HG02588 (cell line): Measurements from ENCODE around the gene LUZP1.

Source experiments
- ATAC-seq: cut with Tn5 transposase; IDR thresholded peaks from one replicate; pipeline ENCODE4 v1.9.1; 2021; ENCODE audit warnings: mild to moderate bottlenecking, moderate library complexity; ENCODE audit not compliant: unreplicated experiment

The LUZP1 gene

DNA sequence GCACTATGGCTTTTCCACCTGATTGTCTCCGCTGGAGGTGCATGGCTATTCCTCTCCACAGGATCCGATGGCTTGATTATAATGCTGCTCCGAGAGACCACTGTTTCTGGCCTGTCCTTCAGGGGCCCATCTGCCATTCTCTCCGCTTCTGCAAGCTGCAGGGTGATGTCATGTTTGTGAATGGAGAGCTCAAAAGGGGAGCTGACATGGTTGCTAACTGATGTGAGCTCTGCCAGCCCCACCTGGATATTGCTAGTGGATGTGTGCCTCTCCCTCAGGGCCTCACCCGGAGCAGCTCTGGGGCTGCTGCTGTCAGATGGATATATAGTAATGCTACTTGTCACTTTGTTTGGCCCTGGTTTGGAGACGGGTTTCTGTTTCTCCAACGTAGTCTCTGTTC, 77.1 kb downstream of the LUZP1 start:
- no peak for ATAC-seq

DNA sequence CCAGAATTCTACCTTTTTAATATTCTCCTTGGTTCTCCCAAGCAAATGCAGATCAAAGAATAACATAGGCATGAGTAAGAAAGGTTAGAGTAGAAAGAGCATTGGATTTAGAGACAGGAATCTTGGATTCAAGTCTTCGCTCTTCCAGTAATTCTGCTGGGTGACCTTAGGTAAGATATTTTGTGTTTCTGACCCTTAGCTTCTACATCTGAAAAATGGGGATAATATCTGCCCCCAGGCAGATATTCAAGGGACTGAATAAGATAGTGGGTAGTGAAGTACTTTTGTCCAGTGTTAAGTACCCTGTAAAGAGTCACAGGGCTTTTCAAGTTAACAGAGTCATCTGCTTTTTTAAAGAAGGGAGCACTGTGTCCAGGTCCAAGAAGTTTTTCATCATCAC, 78.6 kb downstream of the LUZP1 start:
- no peak for ATAC-seq

DNA sequence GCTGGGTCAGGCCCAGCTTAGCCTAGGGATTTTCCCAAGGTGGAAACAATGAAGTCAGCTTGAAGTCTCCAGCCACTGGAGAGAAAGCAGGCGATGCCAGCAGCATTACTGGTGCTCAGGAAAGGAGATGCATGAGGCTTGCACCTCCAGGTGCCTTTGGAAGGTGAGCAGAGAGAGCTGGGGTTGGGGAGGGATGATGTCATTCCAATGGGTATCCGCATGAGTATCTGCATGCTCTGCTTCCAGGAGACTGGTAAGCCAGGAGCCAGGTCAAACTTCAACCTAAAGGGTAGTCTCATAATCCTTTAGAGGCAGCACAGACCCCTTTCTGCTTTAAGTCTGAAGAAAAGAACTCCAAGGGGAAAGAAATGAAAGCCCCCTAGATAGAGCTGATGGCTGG, 80.6 kb downstream of the LUZP1 start:
- ATAC-seq, result no peak

DNA sequence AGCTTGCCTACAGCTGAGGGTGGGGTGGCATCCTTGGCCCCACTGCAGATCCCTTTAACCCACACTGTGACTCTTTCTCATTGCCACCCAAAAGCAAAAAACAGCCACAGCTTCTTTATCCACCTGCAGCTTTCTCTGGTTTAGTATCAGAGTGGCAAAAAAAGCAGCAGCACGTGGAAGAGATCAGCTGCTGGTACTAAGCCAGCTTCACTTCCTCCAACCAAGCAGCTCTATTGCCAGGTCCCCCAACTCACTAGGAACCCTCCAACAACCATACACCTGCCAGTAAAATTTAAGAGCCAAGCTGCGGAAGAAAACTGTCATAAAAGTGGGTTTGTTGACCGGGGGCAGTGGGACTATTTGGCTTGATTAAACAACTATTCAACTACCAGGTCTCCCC, 83.0 kb downstream of the LUZP1 start:
- ATAC-seq, result no peak

DNA sequence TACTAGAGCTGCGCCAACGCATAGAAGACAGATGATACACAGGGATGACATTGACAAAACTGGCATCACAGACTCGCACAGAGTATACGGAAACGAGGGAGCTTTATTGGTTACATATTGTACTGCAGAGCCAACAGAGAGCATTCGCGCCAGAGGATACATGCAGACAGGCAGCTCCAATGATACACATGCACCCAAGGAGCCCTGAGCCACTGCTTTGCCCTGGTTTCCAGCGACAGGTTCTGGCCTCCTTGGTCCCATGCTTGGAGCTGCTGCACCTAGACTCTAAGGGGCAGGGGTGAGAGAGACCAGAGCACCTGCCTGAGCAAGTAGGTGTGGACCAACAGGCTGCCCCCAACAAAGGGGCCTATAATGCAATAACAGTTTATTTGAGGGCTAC, 83.8 kb downstream of the LUZP1 start:
- no peak for ATAC-seq

DNA sequence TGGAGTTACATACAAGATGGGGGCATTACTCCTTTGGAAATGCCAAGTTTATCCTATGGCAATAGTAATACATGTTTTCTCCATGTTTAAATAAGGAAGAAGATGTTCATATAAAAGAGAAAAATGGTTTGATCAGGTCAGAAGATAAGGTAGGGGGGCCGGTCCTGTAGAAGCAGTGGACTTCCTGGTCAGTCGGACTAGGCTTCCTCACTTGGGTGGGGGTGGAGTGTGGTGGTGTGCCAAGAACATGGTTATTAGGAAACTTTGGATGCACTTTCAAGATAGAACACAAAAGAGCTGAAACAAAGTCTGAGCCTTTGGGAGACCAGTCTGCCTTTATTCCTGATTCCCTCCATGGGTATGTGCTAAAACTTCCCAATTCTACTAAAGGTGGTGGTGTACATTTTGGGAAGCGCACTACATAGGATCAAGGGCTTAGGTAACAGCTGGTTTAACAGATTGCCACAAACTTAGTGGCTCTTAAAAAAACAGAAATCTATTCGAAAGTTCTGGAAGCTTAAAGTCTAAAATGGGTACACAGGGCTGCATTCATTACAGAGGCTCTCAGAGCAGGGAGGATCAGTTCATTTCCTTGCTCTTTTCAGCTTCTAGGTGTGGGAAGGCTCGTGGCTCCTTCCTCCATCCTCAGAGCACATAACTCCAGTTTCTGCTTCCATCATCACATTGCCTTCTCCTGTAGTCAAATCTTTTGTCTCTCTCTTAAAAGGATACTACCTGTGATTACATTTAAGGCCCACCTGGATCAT, 84.8 kb downstream of the LUZP1 start:
- ATAC-seq, result no peak

DNA sequence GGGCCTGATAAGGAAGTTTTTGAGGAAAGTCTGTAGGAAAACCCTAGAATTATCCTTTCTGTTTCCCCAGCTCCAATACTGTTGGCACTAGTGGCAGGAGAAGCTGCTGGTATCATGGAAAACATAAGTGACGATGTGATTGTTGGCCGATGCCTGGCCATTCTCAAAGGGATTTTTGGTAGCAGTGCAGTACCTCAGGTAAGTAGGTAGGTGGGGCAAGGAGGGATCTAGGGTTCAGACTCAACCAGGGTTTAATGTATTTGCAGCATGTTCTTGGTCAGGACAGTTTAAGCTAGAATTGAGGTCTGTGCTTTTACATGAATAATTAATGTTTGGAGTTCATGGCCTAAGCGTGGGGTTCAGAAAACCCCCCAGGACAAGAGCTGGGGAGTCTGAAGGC, 87.3 kb downstream of the LUZP1 start:
- no peak for ATAC-seq

DNA sequence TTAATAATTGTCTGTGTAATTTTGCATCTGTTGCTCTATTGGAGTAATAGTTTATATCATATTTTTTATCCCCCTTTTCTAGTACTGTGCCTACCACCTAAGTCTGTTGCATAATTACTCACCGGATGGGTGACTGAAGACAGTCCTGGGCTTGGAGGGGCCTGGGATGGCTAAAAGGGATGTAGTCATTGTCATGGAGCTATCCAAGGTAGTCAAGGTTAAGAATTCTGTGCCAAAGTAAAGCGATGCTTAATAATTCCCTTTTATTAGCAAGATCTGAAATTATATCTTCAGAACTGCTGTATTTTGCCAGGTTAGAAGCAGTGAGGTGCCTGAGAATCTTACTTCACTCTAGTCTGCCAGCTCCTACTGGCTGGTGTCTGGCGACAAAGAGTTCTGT, 87.8 kb downstream of the LUZP1 start:
- no peak for ATAC-seq

DNA sequence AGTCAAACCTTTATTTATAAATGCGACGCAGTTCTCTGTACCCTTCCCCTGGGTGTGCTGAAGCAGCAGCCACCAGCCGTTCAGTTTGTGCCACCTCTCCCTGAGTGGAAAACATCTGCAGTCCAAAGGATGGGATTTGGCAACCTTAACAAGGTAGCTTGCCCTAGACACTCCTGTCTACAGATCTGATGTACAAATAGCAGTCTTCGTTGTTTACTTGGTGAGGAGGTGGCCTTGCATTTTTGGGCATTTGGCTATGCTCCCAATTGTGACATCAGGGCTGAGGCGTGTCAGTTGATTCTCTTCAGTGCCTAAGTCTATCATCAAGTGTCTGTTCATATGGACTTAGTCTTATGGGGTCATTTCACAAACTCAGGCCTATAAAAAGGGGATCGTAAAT, 89.6 kb downstream of the LUZP1 start:
- no peak for ATAC-seq

DNA sequence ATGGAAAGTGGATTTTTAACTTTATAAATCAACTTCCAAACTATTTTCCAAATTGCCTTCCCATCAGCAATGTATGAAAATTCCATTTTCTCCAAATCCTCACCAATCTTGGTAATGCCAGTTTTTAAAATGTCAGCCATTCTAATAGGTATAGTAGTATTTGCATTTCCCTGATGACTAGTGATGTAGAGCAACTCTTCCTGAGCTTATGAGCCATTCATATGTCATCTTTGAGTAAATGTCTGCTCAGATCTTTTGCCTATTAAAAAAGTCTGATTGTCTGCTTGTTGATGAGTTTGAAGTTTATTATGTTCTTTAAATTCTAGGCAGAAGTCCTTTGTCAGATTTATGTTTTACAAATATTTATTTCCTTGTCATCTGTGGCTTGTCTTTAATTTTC, 94.6 kb downstream of the LUZP1 start:
- ATAC-seq, result no peak

DNA sequence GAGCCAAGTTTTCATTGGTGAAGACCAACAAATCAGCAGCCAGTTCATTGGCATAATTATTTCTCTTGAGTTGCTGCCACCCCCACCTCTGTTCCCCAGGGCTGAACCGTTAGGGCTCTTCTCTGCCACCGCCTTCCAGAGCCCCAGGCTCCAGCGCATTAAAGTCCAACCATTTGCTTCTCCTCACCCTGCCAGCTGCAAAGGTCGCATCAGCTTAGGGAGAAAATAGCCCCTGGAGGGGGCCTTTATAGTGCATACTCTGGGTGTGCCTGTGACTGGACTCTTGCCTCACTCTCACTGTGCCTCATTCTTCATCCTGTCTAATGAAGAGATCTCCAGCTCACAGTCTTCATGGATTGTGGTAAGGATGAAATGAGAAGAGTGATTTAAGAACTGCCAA, 99.0 kb downstream of the LUZP1 start:
- no peak for ATAC-seq

DNA sequence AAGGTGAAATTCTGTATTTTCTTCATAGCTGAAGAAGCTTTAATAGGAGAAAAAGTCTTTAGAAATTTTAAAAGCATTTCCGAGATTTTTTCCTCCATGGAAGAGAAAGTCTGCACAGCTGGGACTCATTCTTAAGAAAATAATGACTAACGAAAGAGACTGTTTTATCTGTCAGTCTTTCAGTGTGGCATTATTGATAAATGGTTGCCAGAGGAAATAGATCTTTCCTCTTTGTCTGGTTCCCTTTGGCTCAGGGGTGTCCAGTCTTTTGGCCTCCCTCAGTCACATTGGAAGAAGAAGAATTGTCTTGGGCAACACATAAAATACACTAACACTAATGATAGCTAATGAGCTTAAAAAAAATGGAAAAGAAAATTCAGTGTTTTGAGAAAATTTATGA, 99.5 kb downstream of the LUZP1 start:
- ATAC-seq, result no peak

DNA sequence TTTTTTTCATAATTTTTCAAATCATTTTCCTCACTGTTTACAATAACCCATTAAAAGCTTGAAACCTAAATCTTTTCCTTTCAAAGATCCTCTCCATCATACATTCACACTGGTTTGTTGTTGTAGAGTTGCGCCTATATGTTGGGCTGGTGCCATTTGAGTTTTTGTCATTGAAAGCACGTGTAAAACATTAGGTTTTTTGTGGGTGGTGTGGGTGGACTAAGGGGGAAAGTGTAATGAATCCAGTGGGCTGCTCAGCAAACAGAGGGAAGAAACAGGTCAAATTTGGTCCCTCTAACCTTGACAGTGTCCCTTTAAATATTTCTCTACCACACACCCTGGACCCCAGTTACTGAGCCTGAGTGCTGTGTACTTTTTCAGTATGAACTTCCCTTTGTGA, 102.6 kb downstream of the LUZP1 start:
- no peak for ATAC-seq

DNA sequence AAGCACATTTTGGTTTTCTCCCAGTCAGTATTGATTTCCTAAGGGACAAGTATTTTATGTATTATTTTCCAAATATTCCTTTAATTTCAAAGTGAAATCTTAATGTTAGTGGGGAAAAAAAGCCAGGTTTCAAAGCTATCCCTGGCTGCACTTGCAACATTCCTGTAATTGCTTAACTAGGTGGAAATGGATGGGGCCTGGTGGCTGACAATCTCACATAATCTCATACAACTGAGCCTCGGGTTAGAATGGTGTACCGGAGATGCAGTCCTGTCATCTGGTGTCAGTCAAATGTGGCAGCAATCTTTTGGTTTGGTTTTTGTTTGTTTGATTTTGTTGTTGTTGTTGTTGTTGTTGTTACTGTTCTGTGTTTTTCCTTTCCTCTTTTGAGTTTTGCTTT, 103.3 kb downstream of the LUZP1 start:
- no peak for ATAC-seq

DNA sequence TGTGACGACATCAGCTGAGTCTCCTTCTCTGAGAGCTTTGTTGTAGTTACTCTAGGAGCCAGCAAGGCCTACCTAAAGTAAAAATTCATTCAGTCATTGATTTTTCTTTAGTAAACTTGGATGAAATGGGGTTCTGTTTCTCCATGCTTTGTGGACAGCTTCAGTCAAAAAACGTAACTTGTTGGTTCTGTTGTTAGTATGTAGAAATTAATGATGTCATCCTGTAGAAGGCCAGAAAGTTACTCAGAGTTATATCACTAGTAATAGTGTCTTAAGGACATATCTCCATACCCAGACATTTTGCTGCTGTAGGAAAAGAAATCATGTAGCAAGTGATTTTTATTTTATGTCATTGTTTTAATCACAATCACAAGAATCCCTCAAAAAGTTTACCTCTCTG, 106.4 kb downstream of the LUZP1 start:
- no peak for ATAC-seq

DNA sequence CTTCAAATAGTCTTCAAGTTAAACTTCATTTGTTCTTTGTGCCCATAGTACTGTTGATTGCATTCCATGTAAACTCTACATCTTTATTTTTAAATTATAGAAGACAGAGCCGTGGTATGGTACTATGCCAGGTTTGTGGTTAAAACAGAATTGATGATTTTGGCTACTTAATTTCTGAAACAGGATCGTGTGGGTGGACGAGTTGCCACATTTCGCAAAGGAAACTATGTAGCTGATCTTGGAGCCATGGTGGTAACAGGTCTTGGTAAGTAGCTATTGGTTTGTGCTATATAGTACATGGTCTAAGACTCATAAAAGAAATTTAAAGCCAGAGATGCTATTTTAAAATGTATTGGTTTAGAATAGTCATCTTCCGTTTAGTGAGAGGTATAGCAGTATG, 111.4 kb downstream of the LUZP1 start:
- no peak for ATAC-seq

DNA sequence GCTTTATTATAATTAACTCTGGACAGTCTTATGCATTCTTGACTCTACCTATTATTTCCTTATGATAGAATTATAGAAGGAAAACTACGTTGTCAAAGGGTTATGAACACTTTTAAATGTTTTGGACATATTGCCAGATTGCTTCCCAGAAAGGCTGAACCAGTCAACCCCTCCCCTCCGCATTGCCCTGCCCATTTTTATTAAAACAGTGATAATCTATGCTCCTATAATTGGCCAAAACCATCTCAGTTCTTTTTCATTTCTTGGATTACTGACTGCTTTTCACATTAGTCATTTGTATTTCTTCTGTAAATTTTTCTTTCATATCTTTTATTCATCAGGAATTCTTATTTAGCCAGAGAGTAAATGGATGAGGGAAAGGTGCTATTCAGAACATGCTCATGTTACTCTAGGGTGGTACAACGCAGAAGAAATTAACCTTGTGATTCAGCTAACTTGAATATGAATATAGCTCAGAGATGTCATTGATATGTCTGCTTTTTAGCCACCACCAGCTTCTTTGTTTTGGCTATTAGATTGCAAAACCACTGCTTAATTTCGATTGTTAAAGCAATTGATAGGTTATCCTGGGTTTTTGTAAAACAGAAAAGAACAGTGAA, 117.3 kb downstream of the LUZP1 start:
- ATAC-seq, result no peak

DNA sequence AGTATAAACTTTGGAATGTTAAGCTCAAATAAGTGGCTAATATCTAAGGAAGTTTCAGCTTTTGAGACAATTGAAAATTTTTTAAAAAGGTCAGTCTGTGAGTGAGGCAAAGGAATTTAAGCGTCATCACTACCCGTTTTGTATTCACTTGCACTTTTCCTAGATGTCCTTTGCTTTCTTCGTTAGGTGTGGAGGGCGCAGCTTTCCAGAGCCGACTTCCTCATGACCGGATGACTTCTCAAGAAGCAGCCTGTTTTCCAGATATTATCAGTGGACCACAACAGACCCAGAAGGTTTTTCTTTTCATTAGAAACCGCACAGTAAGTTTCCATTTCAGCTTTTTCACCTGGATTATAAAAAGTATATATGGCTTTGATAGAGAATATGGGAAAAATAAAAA, 118.5 kb downstream of the LUZP1 start:
- ATAC-seq, result no peak

DNA sequence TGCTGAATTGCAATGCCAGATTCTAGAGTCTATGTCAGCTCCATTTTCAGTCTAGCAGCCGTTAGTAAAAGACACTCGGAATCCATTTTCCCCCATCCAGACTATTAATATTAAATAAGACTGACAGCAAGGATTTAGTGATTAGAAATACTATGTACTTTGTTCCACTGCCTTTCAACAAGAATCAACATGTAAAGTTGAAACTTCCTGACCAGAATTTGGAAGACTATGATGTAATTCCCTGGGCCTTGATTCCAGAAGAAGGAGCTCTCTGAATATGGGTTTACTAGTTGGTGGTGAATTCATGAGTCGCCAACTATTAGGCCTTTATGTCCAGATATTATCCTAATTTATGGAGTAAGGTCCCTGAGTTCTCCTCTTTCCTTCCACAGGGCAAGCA, 124.6 kb downstream of the LUZP1 start:
- no peak for ATAC-seq

DNA sequence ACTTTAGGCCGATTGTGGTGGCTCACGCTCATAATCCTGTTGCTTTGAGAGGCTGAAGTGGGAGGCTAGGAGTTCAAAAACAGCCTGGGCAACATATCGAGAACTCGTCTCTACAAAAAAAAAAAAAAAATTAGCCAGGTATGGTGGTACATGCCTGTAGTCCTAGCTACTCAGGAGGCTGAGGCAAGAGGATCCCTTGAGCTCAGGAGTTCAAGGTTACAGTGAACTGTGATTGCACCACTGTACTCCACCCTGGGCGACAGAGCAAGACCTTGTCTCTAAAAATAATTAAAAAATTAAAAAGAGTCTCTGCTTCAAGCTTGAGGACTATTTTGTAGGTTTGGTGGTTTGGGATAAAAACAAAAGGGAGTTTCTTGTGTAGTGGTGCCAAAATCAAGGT, 128.1 kb downstream of the LUZP1 start:
- no peak for ATAC-seq

DNA sequence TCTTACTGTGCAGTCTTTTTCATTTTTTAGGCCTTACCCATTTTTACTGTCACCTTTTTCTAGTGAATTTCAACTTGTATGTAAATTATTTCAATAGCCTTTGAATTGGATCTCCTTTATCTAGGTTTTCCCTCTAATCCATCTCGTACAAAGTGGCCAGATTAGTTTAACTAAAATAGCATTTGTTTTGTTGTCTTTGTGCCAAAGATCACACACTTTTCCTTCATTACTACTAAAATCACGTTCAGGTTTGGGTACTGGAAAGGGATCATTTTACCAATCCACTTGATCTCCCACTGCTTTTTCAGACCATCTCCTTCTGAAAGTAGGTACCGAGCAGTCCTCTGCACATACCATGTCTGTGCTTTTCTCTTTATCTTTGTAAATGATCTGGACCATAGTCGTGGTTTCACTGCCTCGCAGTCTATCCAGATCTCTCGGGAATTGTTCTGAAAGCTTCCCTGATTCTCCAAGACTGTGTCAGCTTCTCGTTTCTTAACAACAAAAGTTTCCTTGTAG, 129.3 kb downstream of the LUZP1 start:
- no peak for ATAC-seq

DNA sequence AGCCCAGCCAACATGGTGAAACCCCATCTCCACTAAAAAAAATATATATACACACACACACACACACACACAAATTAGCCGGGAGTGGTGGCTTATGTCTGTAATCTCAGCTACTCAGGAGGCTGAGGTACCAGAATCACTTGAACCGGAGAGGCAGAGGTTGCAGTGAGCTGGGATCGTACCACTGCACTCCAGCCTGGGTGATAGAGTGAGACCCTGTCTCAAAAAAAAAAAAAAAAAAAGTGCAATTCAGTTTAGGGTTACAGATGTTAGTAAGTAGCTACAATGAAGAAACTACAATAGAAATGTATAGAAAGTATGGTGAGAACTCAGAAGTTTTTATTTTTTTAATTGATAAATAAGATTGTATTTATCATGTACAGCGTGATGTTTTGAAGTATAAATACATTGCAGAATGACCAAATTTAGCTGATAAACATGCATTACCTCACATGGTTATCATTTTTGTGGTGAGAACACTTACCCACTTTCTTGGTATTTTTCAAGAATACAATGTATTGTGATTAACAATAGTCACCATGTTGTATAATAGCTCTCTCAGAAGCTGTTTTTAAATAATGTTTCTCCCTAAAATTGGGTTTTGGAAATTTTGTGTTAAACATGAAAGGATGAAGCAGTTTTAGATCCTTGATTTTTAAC, 131.4 kb downstream of the LUZP1 start:
- ATAC-seq, result no peak
